Spleen (tissue), 7 donors: ENCODE results near the gene ORMDL3.

Source experiments
- CTCF ChIP-seq, 11 experiments: fragments of 200-600 bp in 7 of 11; fragments of 450-650 bp in 4 of 11; sonication (generic) in 4 of 11; IDR thresholded peaks in 8 of 11; conservative IDR thresholded peaks in 3 of 11; 1 replicate in 7 of 11; 2 replicates in 4 of 11; pipeline versions ENCODE4 v1.4.0 to v1.8.0; 2016 to 2021; ENCODE audit warnings: antibody characterized with exemption in 11 of 11, inconsistent platforms in 4 of 11, mild to moderate bottlenecking in 1 of 11
- POLR2A ChIP-seq, 3 donors: fragments of 450-650 bp; IDR thresholded peaks; one replicate each; pipeline ENCODE4 v1.5.1; 2017; ENCODE audit warnings: antibody characterized with exemption in 3 of 3, mild to moderate bottlenecking in 1 of 3
- donor health status: DM: no; HTN: no; CAD: no; lungs with moderate emphysema.
- donor health status: DM: no; HTN: no; CAD: no.
- donor health status: DM: no; HTN: no; CAD: no.

- TF ChIP-seq CTCF (IDR thresholded peaks at IDR 0.05 in 8 of 11, conservative IDR thresholded peaks at IDR 0.05 in 3 of 11) (no peak), POLR2A (IDR thresholded peaks at IDR 0.05) (no peak)
Observed at GRCh38 chr17:39933912-39934311, 6.5 kb upstream of the ORMDL3 start.
